Left hindlimb (tissue), 1 donor: ENCODE measurements around the gene HLF.

Experiments
- DNase-seq: peaks from one replicate; pipeline ENCODE4 v3.0.0-alpha.2; 2018

Gene HLF

DNA sequence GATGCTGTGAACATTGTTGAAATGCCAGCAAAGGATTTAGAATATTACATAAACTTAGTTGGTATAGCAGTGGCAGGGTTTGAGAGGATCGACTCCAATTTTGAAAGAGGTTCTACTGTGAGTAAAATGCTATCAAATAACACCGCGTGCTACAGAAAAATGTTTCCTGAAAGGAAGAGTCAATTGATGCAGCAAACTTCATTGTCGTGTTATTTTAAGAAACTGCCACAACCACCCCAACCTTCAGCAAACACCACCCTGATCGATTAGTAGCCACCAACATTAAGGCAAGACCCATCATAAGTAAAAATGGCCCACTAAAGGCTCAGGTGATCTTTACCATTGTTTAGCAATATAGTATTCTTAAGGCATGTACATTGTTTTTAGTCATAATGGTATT is 27.3 kb downstream of the HLF start:
- no peak for DNase-seq

DNA sequence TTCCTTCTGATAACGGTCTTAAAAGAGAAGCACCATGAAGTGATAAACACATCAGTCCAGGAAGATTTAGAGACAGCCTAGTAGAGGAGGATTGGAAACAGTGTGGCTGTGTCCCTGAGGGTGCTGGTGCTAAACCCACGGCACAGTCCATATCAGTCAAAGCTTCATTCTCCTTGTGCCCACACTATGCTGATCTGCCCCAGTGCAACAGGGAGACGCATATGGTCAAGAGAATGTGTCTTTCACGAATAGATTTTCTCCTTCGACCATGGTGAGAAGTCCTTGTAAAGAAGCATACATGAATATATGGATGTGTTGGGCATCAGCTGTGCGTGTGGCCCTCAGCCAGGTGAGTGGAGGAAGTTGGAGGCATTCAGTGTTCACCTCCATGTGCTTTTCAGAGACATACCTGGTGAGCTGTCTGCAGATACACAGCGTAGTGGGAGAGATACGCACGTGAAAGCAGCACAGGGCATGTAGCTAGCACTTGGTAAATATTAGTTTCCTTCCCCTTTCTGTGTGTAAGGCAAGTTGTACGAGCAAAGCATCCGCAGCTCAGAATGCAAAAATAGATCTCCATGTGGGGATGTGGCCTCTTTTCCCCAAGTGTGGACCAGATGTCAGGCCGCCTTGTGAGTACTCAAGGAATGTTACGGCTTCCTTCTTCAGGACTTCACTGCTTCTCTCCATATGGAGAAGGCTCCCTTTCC is 29.4 kb downstream of the HLF start:
- DNase-seq = no peak

DNA sequence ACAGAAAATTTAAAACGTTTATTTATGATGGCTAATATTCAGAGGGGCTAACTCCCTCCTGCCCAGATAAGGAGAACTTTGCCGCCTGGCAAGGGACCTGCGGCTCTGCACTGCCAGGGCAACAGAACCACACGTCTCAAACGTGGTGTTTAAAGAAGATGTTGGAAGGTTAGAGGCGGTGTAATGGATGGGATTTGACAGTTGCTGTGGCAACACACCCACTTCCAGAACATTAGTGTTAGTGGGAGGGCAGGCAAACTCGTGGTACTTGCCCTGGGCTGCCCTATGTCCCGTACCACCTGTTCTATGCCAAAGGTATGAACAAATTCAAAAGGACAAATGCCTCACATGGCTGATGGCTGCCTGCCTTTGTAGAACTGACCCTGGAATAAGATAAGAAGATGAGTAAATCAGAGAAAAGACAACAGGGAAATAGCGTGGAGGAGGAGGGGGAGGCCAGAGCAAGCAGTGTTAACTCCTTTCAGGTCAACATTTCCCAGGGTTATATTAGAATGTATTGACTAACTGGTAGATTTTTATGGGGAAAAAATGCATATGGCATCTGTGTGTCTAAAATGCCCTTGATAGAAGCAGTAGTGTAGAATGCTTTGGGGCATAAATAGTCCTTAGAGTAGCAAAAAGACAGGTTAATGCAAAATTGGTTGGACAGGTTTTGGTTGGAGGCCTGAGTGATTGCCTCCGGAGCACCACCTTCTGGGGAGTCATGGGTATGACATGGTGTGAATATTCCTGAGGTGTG is 30.8 kb downstream of the HLF start:
- DNase-seq = peak; percentile 57

DNA sequence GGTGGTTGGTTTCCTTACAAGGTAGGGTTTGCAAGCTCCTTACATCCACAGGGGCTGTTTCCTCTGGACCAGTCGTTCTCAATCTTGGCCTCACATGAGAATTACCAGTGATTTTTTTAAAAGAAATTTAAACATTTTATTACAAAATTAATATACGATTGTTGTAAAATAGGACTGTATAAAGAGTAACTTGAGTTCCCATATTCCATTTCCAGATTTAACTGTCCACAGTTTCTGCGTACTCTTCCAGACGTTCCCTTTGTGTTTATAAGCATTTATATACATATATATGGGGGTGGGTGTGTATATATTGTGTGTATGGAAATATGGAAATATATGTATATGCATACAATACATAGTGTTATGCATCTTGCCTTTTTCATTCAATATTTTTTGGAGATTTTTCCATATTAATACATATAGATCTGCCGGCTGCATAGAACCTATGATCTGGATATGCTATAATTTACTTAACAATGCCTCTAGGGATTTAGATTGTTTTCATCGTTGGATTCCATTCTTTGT is 31.5 kb downstream of the HLF start:
- DNase-seq = no peak

DNA sequence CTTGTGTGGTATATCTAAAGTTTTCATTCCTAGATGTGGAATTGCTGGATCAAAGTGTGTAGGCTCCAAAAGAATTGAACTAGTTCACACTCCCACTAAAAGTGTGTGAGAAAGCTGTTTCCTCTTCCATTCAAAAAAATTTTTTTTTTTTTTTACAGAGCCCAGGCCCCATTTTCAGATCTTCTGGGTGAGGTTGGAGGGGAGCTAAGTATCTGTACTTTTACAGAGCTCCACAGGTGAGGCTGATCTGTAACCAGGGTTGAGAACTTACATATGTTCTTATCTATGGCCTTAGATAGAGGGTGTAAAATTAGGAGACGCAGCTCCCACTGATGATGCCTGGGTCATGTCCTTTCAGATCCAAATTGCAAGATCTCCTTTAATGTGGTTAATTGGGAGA is 31.9 kb downstream of the HLF start:
- no peak for DNase-seq

DNA sequence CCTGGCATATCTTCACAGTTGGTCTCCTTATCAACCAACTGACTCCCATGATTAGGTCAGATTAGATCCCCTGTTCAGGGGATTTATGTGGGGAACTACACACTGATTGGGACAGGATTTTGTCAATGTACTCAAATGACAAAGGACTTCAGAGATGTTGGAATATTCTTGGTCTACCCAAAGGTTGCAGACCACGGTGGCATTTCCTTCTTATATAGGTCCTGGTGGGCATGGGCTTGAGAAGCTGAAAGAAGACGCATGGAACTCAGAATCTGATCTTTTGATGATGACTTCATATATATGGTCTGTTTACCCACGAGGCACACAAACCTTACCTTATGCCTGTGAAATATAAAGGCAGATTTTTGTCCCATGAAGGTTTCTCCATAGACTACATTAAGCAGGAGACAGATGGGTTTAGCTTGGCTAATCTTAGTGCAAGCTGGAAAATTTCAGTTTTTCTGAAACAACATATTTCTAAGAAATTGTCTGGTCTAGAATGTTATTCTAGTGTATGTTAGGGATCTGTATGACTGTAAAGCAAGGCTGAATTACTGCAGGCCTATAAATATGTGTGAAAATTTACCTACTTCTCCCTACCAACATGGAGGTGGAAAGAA is 33.5 kb downstream of the HLF start:
- no peak for DNase-seq

DNA sequence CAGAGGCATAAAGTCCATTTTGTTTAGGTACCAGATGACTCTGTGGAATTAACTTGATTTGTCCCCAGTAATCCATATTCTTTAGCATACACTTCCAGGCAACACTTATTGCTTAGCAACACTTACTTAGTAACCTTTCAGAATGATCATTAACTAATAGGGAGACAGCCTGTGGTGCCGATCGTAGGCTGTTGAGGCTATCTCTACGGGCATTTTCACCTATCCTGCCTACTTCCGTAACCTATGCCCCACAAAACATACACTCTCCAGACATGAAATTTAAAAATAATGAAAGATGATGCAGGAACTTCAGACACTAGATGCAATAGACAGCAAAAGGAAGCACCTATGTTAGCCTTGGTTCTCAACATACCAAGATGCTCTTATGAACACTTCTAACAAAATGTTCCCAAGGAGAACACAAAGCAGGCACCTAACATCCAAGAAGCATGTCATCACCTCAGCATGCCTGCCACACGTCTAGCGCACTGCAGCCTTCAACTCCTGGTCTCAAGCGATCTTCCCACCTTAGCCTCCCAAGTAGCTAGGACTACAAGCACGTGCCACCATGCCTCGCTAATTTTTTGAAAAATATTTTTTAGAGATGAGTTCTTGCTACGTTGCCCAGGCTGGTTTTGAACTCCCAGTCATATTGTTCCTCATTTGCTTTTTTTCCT is 34.5 kb downstream of the HLF start:
- no peak for DNase-seq

DNA sequence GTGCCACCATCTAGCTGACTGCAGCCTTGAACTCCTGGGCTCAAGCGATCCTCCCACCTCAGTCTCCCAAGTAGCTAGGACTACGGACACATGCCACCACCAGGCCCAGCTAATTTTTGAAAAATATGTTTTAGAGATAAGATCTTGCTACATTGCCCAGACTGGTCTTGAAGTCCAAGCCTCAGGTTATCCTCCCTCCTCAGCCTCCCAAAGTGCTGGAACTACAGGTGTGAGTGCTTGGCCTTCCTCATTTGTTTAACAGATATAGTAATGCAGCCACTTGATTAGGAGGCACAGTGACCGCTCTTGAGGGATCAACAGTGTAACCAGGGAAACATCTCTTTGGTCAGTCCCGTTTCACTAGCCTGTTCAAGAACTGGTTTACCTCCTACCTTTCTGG is 35.1 kb downstream of the HLF start:
- no peak for DNase-seq

DNA sequence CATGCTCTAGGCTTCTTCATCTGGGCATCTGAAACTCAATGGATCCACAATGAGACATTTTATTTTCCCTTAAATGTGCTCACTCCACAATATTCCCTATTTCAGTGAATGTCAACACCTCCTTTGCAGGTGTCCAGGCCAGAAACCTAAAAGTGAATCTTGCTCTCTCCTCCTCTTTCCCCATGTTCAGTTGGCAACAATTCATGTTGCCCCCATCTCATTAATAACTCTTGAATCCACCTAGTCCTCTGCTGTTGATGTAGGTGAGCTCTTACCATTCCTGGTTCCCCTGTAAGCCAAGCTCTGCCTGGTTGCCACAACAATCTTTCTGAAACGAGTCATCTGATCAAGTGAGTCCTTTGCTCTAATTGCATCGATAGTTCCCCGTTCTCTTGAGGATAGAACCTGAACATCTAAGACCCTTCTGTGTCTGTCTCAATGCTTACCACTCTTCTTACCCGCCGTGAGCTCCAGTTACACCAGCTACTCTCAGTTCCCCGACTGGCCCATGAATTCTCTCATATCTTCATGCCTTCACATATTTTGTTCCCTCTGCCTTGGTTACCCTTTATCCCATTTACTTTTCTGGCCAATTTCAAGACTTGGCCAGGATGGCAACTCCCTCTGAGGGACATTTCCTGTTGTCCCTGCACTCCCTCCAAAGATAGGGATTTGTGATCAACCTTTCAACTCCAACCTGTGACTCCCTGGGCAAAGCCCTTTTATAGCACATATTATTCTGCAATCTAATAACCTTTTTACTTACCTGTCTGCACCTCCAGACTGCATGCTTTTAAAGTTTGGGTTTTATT is 35.9 kb downstream of the HLF start:
- DNase-seq = no peak

DNA sequence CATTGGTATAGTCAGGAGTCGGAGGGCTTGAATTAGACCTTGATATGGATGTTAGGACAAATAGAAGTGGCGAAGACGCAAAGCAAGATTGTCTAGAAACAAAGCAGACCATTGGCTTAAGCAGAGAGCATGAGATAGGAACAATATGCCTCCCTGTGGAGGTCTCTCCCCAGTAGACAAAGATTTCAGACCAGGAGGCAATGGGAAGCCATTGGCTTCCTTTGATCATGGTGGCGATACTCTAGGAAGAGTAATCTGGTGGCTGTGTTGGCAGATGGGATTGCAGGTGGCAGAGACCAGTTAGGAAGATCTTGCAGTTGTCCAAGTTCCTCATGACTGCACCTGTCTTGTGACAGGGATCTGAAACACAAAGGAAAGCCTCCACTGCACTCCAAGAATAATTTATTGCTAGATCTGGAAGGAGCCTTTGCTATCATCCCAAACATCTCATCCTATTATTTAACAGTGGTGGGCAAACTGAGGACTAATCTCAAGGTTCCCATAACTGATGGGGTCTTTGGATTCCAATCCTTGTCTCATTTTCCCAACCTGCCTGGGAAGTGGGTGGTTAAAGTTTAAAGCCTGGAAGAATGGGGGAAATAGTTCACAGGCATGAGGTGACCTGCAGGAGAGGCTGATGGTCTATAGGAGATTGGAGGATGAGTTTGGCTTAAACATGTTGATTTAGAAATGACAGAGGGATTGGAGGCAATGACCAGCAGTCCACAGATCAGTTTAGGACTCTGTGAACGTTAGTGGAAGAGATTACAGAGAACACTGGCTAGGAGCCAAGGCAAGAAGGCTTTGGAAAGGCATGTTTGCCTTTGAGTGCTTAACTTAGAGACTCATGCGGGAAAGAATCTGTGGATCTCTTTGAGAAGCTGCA is 37.0 kb downstream of the HLF start:
- no peak for DNase-seq

DNA sequence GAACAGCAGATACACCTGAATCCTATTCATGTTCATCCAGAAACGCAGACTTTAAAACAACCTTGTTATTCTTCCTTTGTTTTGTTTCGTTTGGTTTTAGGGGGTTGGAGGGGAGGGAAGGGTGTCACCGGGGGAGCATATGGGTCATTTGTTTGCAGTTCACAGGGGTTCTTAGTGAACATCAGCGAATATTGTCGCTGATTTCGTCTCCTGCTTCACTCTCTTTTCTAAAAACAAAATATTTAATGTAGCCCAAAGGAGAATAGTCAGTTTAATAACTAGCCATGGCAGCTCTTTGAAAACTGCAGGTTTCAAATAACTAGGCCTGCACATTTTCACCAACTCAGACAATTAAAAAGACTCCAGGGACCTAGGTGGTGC is 37.6 kb downstream of the HLF start:
- DNase-seq = no peak

DNA sequence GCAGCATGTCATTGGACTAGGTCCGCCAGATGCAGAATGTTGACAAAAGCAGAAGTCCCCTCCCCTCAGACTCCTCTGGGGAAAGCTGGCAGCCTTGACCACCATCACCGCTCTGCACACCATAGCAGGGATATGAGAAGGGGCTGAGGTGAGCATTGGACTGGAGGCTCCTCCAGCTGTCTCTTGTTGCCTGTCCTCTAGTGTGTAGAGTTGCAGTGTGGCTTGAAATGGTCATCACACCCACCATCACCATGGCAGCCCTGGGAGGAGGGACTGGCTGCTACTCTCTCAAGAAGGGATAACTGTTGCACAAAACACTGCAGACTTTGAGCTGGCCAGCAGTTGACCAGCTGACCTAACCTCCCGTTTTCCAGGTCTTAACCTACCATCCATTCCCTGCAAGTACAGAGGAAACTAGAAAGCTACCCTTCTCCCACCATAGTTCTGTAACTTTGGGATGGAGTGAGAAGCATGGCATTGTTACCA is 38.3 kb downstream of the HLF start:
- DNase-seq = no peak

DNA sequence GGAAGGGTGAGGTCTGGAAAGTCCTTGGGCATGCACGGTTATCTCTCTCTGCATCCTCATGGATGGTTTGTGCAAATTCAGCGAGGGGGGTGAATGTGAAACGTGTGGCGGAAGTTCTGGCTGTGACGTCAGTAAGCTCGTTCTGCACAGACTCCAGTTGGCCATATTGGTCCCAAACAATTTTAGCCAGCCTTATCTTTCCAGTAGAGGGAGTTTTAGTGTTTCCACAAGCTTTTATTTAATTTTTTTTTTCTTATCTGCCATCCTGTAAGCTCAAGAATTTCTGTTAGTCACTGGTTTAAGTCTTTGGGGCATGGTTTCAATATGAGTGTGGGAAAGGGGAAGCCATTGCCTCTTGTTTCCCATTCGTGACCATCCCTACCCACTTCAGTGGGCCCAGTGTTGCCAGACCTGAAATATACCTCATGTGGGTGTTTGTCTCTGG is 39.0 kb downstream of the HLF start:
- DNase-seq = no peak

DNA sequence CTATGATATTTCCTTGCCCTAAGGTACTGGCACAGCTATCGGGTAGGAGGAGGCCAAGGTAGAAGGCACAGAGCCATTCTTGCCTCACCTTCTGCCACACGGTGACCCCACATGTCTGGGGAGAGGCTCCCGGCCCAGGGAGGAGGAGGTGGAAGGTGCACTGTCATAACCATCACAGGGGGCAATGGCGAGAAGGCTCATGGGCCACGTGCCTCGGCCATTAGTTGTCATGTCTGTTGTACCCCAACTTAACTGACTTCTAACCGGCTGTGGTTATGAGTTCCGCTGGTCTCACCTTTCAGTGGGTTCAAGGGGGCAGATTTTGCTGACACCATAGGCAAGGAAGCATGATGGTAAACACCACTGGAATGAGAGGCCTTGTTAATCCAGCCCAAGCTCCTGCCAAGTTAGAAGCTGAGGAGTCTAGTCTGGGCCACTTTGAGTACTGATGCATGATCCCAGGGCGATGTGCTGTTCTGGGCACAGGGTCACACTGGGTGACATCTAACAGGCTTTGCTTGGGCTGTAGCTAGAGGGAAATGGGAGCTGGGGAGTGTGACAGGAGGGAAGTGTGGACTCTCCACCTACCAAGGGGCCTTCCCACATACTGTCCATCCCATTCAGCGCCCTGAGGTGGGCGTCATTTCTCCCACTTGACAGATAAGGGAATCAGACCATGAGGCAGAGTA is 39.6 kb downstream of the HLF start:
- no peak for DNase-seq

DNA sequence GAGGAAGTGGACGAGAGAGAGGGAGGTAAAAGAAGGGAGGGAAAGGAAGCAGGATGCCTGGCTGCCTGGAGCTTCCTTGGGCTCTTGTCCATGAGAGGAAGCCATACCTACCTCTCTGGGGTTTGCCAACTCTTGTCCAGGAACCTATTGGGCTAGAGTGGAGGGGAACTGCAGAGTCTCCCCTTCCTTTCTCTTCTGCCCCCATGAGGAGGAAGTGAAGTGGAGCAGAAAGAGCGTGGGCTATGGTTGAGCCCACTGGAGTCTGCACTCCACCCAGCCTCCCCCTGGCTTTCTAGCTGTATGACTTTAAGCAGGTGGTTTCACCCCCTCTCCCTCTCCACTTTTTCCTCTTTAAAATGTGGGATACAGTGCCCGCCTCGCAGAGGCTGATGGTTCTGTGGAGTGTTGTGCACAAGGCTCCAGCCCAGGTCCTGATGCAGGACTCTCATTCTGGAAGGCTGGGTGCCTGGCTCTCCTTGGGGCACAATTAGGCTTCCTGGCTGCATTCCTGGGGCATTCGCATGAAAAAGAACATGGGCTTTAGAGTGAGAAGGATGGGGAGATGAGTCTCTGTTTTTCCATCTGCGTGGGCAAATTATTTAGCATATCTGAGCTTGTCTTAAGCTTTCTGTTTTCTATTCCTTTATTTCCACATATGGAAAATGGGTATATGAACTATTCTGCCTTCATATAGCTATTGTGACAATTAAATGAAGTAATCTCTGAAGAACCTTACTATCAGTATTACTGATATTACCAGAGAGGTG is 40.7 kb downstream of the HLF start:
- no peak for DNase-seq

DNA sequence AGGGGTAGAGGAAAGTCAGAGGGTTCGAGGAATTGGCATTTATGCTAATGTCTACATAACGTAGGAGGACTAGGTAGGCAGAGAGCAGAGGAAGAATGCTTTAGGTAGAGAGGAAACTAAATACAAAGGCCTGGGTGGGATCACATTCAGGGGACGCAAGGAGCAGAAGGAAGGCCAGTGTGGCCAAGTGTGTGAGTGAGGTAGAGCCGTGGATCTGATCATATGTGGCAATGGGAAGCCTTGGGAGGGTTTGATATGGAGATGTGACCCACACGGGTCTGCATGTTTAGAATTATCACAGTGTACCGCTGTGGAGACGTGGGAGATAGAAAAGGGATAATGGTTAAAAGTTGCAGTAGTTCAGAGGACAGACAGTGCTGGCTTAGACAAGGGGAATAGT is 43.1 kb downstream of the HLF start:
- no peak for DNase-seq

DNA sequence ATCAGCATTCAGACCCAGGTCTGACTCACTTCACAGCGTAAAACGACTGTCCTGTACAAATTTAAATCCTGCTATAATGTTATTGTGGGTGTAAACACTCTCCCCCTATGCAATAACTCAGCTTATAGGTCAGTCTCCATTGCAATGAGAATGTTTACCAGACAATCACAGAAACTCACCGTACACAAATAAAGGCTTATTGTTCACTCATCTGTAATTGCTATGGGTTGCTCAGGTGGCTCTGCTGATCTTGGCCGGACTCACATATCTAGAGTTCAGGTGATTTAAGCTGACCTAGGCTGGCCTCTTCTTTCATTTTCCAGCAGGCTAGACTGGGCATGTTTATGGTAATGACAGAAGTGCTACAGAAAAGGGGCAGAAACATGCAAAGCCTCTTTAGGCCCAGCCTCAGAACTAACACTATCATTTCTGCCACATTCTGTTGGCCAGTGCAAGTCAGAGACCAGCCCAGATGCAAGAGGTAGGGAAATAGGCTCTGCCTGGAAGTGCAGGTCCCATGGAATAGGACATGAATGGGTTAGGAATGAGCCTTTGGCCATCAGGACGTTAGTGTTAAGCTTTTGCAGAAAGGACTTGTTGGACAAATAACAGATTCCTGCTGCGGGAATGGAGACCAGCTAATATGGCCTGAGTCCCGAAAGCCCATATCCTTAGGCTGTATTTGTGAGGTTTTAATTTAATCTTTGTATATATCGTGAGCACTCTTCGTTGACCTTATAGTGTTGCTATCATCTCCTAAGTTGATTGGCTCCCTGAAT is 44.0 kb downstream of the HLF start:
- DNase-seq = no peak

DNA sequence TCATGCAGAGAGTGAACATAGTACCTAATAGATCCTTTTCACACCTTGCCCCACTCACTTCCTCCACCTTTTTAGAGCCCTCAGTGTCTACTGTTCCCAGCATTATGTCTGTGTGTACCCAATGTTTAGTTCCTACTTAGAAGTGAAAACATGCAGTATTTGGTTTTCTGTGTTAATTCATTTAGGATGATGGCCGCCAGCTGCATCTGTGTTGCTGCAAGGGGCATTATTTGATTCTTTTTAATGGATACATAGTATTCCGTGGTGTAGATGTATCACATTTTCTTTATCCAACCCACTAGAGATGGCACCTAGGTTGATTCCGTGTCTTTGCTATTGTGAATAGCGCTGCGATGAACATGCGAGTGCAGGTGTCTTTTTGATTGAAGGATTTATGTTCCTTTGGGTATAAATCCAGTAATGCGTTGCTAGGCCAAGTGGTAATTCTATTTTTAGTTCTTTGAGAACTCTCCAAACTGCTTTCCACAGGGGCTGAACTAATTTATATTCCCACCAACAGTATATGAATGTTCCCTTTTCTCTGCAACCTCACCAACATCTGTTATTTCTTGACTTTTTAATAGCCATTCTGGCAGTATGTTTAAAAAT is 47.1 kb downstream of the HLF start:
- no peak for DNase-seq

DNA sequence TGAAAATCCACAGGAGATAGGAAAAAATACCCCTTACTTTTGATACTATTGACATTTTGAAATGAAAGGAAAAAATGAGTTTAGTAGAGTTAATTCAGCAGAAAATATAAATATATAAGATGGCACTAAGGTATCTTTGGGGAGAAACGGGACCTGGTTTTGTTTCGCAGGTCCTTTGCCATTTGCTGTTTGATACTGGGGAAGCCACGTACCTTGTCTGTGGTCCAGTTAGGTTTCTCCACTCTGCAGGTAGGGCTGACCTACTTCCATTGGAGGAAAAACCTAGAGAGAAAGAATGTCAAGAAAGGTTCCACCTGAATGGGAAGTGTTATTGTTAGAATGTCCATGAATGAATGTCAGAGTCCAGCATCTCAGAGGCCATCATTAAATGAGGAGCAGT is 48.1 kb downstream of the HLF start:
- DNase-seq = no peak
